Fibroblast of the aortic adventitia (primary cell): ENCODE data around the gene RALGAPB. TPM values are rescaled to one million over a fixed set of nuclear protein-coding genes. Genes with fewer than 3 reads are reported as not detected.

ENCODE experiments used
- DNase-seq: peaks from one replicate; pipeline ENCODE4 v3.0.0-alpha.2; 2010; ENCODE audit warnings: low read depth
- H3K4me3 ChIP-seq: 2 replicates; pipeline ENCODE4 v1.5.1; 2011; ENCODE audit warnings: low read depth, mild to moderate bottlenecking, control low read depth, low read length, moderate library complexity
- total RNA-seq: library from RNA; depleted of rRNA; stranded (reverse); fragments of >200 nt; gene quantifications from 2 replicates; pipeline ENCODE4 v1.2.3, GENCODE V29; 2012; ENCODE audit warnings: low replicate concordance
- TF ChIP-seq, protein P1 (sequence below): IDR thresholded peaks from 2 replicates; pipeline ENCODE4 v1.5.1; 2011; ENCODE audit warnings: mild to moderate bottlenecking, low read length, control low read depth, inconsistent platforms; ENCODE audit not compliant: insufficient read depth

Gene RALGAPB
- total RNA-seq, 1 donor: 49.0 TPM

DNA sequence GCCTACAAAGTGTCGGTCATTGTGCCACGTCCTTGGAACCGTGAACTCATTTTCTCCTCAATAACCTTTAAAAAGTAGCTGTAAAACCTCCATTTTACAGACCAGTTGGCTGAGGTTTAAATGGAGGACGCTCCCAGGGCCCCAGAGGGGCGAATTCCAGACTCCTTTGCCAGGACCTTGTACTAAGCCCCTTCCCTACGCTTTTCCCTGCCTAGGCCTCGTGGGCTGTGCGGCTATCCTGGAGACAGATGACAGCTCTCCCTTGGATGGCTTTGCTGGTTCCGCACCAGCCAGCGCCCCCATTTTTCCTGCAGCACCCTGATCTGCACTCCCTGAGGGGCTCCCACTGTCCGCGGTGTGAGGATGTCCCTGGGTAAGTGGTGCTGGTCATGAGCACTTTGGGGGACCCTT, 25.4 kb upstream of the RALGAPB start:
- no peak for DNase-seq
- TF ChIP-seq, protein P1, sequence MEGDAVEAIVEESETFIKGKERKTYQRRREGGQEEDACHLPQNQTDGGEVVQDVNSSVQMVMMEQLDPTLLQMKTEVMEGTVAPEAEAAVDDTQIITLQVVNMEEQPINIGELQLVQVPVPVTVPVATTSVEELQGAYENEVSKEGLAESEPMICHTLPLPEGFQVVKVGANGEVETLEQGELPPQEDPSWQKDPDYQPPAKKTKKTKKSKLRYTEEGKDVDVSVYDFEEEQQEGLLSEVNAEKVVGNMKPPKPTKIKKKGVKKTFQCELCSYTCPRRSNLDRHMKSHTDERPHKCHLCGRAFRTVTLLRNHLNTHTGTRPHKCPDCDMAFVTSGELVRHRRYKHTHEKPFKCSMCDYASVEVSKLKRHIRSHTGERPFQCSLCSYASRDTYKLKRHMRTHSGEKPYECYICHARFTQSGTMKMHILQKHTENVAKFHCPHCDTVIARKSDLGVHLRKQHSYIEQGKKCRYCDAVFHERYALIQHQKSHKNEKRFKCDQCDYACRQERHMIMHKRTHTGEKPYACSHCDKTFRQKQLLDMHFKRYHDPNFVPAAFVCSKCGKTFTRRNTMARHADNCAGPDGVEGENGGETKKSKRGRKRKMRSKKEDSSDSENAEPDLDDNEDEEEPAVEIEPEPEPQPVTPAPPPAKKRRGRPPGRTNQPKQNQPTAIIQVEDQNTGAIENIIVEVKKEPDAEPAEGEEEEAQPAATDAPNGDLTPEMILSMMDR: no peak
- H3K4me3 ChIP-seq: peak overlapping the region; percentile 77

DNA sequence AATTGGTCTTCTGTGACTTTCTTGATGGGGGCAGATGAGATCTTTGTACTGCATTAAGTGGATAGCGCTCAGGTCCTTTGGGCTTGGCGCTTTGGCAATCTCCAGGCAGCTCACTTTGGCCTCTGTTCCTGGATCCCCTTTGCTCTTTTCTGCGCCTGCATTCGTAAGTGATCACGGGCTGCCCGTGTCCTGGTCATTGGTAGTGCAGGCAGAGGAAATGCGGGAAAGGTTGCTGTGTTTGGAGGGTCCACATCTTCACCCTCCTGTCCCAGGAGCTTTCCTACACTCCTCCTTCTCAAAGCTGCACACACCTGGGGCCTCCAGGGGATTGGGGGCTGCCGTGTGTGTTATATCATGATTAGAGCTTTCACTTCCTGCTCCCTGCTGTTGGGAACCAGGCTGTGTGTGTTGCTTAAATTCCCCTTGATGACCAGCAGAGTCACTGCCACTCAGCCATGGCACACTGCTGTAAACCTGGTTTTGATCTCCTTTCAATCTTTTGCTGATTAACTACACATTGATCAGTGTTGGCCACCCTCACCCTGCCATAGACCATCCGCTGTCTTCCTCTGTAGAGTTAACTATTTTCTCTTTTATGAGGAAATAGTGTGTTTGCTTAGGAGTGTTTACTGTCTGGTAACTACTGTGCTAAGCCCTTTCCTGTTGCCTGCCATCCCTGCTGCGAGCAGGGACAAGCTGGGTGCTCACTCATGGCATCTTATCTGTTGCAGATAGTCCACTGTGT, 24.5 kb upstream of the RALGAPB start:
- peak overlapping the region; percentile 10 for H3K4me3 ChIP-seq
- DNase-seq: no peak
- TF ChIP-seq, protein P1: no peak

DNA sequence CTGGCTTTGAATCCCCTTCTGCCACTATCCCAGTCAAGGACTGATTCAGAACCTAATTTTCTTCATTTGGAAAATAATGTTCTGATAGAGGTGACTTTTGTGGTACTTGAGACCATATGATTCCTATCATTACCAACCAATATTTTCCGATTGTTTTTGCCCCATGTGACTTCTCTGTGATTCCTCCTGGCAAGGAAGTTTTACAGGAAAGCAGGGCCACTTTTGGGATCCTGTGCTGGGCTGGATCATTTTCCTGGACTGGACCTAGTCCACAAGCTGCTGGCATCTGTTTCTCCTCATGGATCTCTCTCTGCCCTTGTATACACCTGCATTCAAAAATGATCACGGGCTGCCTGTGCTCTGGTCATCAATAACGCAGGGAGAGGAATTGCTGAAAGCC, 23.6 kb upstream of the RALGAPB start:
- DNase-seq: no peak
- H3K4me3 ChIP-seq: no peak overlapping the region
- TF ChIP-seq, protein P1: no peak

DNA sequence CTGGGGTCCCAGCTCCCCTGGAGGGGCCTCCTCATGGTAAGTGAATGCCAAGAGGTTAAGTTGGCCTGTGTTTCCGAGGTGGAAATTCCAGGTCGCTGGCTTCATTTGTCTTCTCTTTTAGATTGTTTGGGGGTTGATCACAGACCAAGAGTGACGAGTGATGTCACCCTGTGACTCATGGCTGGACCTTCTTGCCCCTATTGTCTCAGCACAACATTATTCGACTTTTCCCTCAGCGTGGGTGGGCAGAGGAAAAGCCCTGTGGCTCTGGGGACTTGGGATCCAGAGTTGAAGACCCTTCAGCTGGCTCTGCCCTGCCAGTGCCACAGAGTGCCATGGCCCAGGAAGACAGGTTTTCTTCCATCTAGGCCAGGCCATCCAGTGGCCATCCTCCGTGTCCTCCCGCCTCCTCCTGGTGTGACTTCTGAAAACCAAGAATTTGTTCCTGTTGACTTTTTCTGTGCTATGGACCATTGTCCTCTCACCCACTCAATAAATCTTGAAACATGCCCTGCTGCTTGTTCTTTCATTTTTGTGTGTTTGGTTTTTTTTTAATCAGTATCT, 22.1 kb upstream of the RALGAPB start:
- no peak overlapping the region for H3K4me3 ChIP-seq
- peak; percentile 46 for DNase-seq
- TF ChIP-seq, protein P1: no peak

DNA sequence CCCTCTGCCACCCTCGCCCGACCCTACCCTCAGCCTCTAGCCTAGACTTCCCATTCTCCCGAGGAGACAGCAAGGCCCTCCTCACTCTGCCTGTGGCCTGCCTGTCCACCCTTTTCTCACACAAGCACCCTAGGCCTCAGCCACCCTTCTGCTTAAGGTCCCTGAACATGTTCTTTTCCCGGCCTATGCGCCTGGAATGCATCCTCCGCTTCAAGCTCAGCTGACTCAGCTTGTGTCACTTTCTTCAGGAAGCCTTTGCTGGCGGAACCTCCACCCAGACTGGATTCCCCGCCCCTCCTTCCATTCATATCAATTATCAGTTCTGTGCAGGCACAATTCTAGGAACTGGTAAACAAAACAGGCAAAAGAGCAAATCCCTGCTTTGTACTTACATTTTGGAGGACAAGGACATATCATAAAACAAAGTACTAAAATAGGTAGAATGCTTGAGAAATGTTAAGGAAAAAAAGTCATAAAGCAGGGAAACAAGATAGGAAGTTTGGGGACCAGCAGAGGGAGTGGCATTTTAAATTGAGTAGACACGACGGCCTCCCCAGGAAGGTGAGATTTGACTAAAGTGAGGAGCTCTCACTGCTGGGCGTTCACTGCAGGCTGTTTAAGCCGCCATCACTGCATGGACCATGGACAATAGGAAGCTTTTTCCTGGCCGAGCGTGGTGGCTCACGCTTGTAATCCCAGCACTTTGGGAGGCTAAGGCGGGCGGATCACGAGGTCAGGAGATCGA, 19.6 kb upstream of the RALGAPB start:
- H3K4me3 ChIP-seq: no peak overlapping the region
- TF ChIP-seq, protein P1: no peak
- peak; percentile 77 for DNase-seq

DNA sequence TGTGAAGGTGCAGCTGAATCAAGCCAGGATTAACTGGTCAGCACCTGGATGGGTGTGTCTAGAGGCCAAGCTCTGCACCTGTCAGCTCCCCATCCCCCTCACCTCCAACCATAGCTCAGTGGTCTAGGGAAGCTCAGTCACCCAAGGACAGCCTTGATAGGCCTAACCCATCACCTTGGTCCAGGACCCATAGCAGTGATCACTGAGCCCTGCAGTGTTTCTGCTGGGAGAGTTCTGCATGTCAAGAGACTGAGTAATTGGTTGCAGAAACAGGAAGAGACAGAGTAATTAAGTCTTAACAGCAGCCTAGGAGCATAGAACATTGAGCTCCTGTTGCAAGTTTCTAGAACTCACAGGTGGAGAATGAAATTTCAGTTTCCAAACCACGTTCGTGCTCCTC, 18.7 kb upstream of the RALGAPB start:
- H3K4me3 ChIP-seq: no peak overlapping the region
- TF ChIP-seq, protein P1: no peak
- no peak for DNase-seq
